IMR-90 (cell line): Measurements from ENCODE around the gene PITPNC1. TPM values are rescaled to one million over a fixed set of nuclear protein-coding genes. Genes with fewer than 3 reads are reported as not detected.

Source experiments
- ATAC-seq: fragments of 200-7000 bp; cut with Tn5 transposase; 2 replicates; pipeline ENCODE4 v1.9.1; 2020; ENCODE audit warnings: low read depth, mild to moderate bottlenecking, moderate library complexity
- BruUV-seq: library from RNA; stranded (reverse); fragments of 400-500 nt; replicated peaks from 2 replicates; lab custom pipeline; 2021; lab: Mats Ljungman, UMichigan
- CTCF ChIA-PET: fragments of 300-600 bp; formaldehyde crosslinking; extraction: SDS; loops from one replicate; lab custom pipeline; 2021; ENCODE audit warnings: antibody characterized with exemption; lab: Yijun Ruan, JAX
- POLR2A ChIA-PET: fragments of 300-600 bp; sonication (Branson Sonifier 250); formaldehyde crosslinking; loops from one replicate; lab custom pipeline; 2022; ENCODE audit warnings: antibody characterized with exemption; ENCODE audit not compliant: unreplicated experiment; lab: Charles Lee
- DNase-seq: peaks from one replicate; pipeline ENCODE4 v3.0.0; 2013
- H2AFZ ChIP-seq: replicated peaks from 2 replicates; pipeline ENCODE3; 2013; ENCODE audit warnings: low read length, mild to moderate bottlenecking; ENCODE audit not compliant: poor library complexity
- H2AK5ac ChIP-seq: 2 replicates; pipeline ENCODE4 v1.6.1; 2013; ENCODE audit warnings: low read depth, low read length, inconsistent platforms
- H2AK9ac ChIP-seq: replicated peaks from 2 replicates; pipeline ENCODE3; 2013; ENCODE audit warnings: mild to moderate bottlenecking, low read depth, low read length, moderate library complexity; ENCODE audit not compliant: poor library complexity
- H2BK120ac ChIP-seq: 2 replicates; pipeline ENCODE4 v1.6.1; 2013; ENCODE audit warnings: low read depth, low read length, inconsistent platforms
- H2BK15ac ChIP-seq: 3 replicates; pipeline ENCODE4 v1.6.1; 2013; ENCODE audit warnings: low read depth, low read length, inconsistent platforms
- H2BK20ac ChIP-seq: 2 replicates; pipeline ENCODE4 v1.6.1; 2013; ENCODE audit warnings: low read depth, mild to moderate bottlenecking, inconsistent platforms, low read length, moderate library complexity
- H2BK5ac ChIP-seq: 2 replicates; pipeline ENCODE4 v1.6.1; 2013; ENCODE audit warnings: mild to moderate bottlenecking, low read depth, low read length, inconsistent platforms; ENCODE audit not compliant: poor library complexity, severe bottlenecking
- H3K14ac ChIP-seq: replicated peaks from 2 replicates; pipeline ENCODE4 v1.6.1; 2013; ENCODE audit warnings: low read depth, low read length, inconsistent platforms
- H3K18ac ChIP-seq: 2 replicates; pipeline ENCODE4 v1.6.1; 2013; ENCODE audit warnings: low read depth, low read length, control low read depth
- H3K23ac ChIP-seq: 2 replicates; pipeline ENCODE4 v1.6.1; 2013; ENCODE audit warnings: low read depth, low read length, inconsistent platforms
- H3K27ac ChIP-seq: 2 replicates; pipeline ENCODE4 v1.5.1; 2013; ENCODE audit warnings: mild to moderate bottlenecking, control low read depth, low read length; ENCODE audit not compliant: insufficient read depth
- H3K27me3 ChIP-seq: 2 replicates; pipeline ENCODE4 v1.6.1; 2013; ENCODE audit warnings: low read length; ENCODE audit not compliant: control insufficient read depth, insufficient read depth
- H3K36me3 ChIP-seq: 2 replicates; pipeline ENCODE4 v1.6.1; 2013; ENCODE audit warnings: low read length, mixed read lengths; ENCODE audit not compliant: control insufficient read depth, insufficient read depth
- H3K4ac ChIP-seq: 2 replicates; pipeline ENCODE4 v1.6.1; 2013; ENCODE audit warnings: low read depth, low read length, inconsistent platforms
- H3K4me1 ChIP-seq: 2 replicates; pipeline ENCODE4 v1.6.1; 2013; ENCODE audit warnings: low read length, mixed read lengths; ENCODE audit not compliant: control insufficient read depth, insufficient read depth
- H3K4me2 ChIP-seq: 2 replicates; pipeline ENCODE4 v1.6.1; 2013; ENCODE audit warnings: low read depth, mild to moderate bottlenecking, control low read depth, low read length, moderate library complexity
- H3K4me3 ChIP-seq: 2 replicates; pipeline ENCODE4 v1.5.1; 2013; ENCODE audit warnings: low read depth, mild to moderate bottlenecking, control low read depth, low read length, moderate library complexity; ENCODE audit not compliant: insufficient read depth
- H3K56ac ChIP-seq: 2 replicates; pipeline ENCODE4 v1.6.1; 2013; ENCODE audit warnings: low read length, inconsistent platforms; ENCODE audit not compliant: insufficient read depth; ENCODE audit errors: extremely low read depth
- H3K79me1 ChIP-seq, 2 experiments: 2 replicates each; pipeline ENCODE4 v1.6.1; 2013; ENCODE audit warnings: low read length in 2 of 2, inconsistent platforms in 1 of 2, low read depth in 1 of 2
- H3K9ac ChIP-seq: 2 replicates; pipeline ENCODE4 v1.6.1; 2013; ENCODE audit warnings: low read depth, low read length, control low read depth
- H3K9me1 ChIP-seq: 2 replicates; pipeline ENCODE4 v1.6.1; 2013; ENCODE audit warnings: low read length, inconsistent platforms; ENCODE audit not compliant: insufficient read depth
- H3K9me3 ChIP-seq: 2 replicates; pipeline ENCODE4 v1.6.1; 2013; ENCODE audit warnings: low read length; ENCODE audit not compliant: control insufficient read depth, insufficient read depth
- H4K20me1 ChIP-seq: 2 replicates; pipeline ENCODE4 v1.6.1; 2013; ENCODE audit warnings: low read length, inconsistent platforms; ENCODE audit not compliant: insufficient read depth
- H4K5ac ChIP-seq: 2 replicates; pipeline ENCODE4 v1.6.1; 2013; ENCODE audit warnings: mild to moderate bottlenecking, low read depth, low read length, control low read depth
- H4K8ac ChIP-seq, 2 experiments: 2 replicates each; pipeline ENCODE4 v1.6.1; 2013; ENCODE audit warnings: low read depth in 2 of 2, low read length in 2 of 2, control low read depth in 1 of 2, inconsistent platforms in 1 of 2
- H4K91ac ChIP-seq: 2 replicates; pipeline ENCODE4 v1.6.1; 2013; ENCODE audit warnings: low read depth, low read length, inconsistent platforms; ENCODE audit not compliant: insufficient read depth
- BHLHE40 ChIP-seq: fragments of 150-350 bp; IDR thresholded peaks from 2 replicates; pipeline ENCODE4 v1.6.1; 2016; ENCODE audit warnings: mild to moderate bottlenecking, low read depth, low read length
- CEBPB ChIP-seq: IDR thresholded peaks from 2 replicates; pipeline ENCODE4 v1.6.1; 2012; ENCODE audit warnings: low read depth, low read length, improper control_type of control experiment
- CHD1 ChIP-seq: IDR thresholded peaks from 2 replicates; pipeline ENCODE4 v1.6.1; 2012; ENCODE audit warnings: low read depth, low read length, improper control_type of control experiment
- CTCF ChIP-seq: conservative IDR thresholded peaks from 2 replicates; pipeline ENCODE4 v1.5.1; 2012; ENCODE audit warnings: mild to moderate bottlenecking, low read depth, low read length, improper control_type of control experiment
- ELK1 ChIP-seq: fragments of 150-350 bp; IDR thresholded peaks from 2 replicates; pipeline ENCODE4 v1.6.1; 2016; ENCODE audit warnings: low read depth, mild to moderate bottlenecking, low read length, moderate library complexity, borderline replicate concordance
- FOS ChIP-seq: fragments of 150-350 bp; IDR thresholded peaks from 2 replicates; pipeline ENCODE4 v1.6.1; 2016; ENCODE audit warnings: low read depth, low read length
- MAFK ChIP-seq: IDR thresholded peaks from 2 replicates; pipeline ENCODE4 v1.6.1; 2012; ENCODE audit warnings: low read depth, low read length, improper control_type of control experiment
- MAZ ChIP-seq: IDR thresholded peaks from 2 replicates; pipeline ENCODE4 v1.6.1; 2012; ENCODE audit warnings: low read depth, mild to moderate bottlenecking, low read length, improper control_type of control experiment, moderate library complexity, borderline replicate concordance
- MXI1 ChIP-seq: IDR thresholded peaks from 2 replicates; pipeline ENCODE4 v1.6.1; 2012; ENCODE audit warnings: low read depth, mild to moderate bottlenecking, low read length, moderate library complexity, borderline replicate concordance
- NFE2L2 ChIP-seq: fragments of 150-350 bp; IDR thresholded peaks from 2 replicates; pipeline ENCODE4 v1.6.1; 2016; ENCODE audit warnings: low read depth, mild to moderate bottlenecking, low read length
- POLR2A ChIP-seq: IDR thresholded peaks from 2 replicates; pipeline ENCODE4 v1.6.1; 2012; ENCODE audit warnings: mild to moderate bottlenecking, low read depth, low read length
- RAD21 ChIP-seq: IDR thresholded peaks from 2 replicates; pipeline ENCODE4 v1.6.1; 2012; ENCODE audit warnings: low read length, improper control_type of control experiment
- RCOR1 ChIP-seq: IDR thresholded peaks from 2 replicates; pipeline ENCODE4 v1.6.1; 2012; ENCODE audit warnings: mild to moderate bottlenecking, low read length, improper control_type of control experiment; ENCODE audit not compliant: insufficient replicate concordance
- RFX5 ChIP-seq: IDR thresholded peaks from 2 replicates; pipeline ENCODE4 v1.8.0; 2012; ENCODE audit warnings: low read depth, mild to moderate bottlenecking, low read length, moderate library complexity
- SMC3 ChIP-seq: fragments of 150-350 bp; IDR thresholded peaks from 2 replicates; pipeline ENCODE4 v1.6.1; 2016; ENCODE audit warnings: low read depth, mild to moderate bottlenecking, antibody characterized with exemption, low read length, moderate library complexity
- USF2 ChIP-seq: fragments of 150-350 bp; IDR thresholded peaks from 2 replicates; pipeline ENCODE4 v1.6.1; 2017; ENCODE audit warnings: mild to moderate bottlenecking, antibody characterized with exemption, low read length, low read depth
- whole genome bisulfite sequencing, 2 experiments: methylation state at CpG; one replicate each; pipeline versions ENCODE4 v1.1.5 to v1.1.7; 2013; ENCODE audit warnings: missing lambda C conversion rate in 2 of 2; ENCODE audit not compliant: insufficient read length in 1 of 2; ENCODE audit errors: extremely low coverage in 2 of 2; 5-methylcytosine and 5-hydroxymethylcytosine counted together
- dilution Hi-C: fragments of 300-500 bp; cut with HindIII; formaldehyde crosslinking; loops from one replicate; pipeline ENCODE4 v1.14.3; 2018; ENCODE audit warnings: low sequenced_read_pairs; ENCODE audit not compliant: unreplicated experiment
- in situ Hi-C: fragments of 300-500 bp; cut with MboI; formaldehyde crosslinking; loops from 3 replicates; pipeline ENCODE4 v1.14.3; 2019; ENCODE audit warnings: low sequenced_read_pairs, inconsistent platforms, mixed read lengths
- intact Hi-C: fragments of 100-400 bp; cut with micrococcal nuclease; formaldehyde crosslinking; loops from 2 replicates; pipeline ENCODE4 v1.10.0; 2022
- polyA plus RNA-seq, 3 experiments: library from polyadenylated mRNA; depleted of rRNA; stranded (reverse); fragments of >200 nt; gene quantifications; 2 replicates each; pipeline ENCODE4 v1.2.3, GENCODE V29; 2012; ENCODE audit warnings: low replicate concordance in 1 of 3
- total RNA-seq: library from RNA; depleted of rRNA; stranded (reverse); fragments of >200 nt; gene quantifications from 2 replicates; pipeline ENCODE4 v1.2.3, GENCODE V29; 2012

PITPNC1 gene
- total and polyA plus RNA-seq, 2 of the 4 experiments (the other 2 are of a cell fraction) = 4.1 TPM

GRCh38 chr17:67657596-67657995 is 280.5 kb downstream of the PITPNC1 start:
- dilution Hi-C loops = no loop called here
- POLR2A ChIA-PET = no interaction called here
- Histone ChIP-seq H3K36me3 (no peaks in the 10 kb centered on the region), H3K27ac (no peak overlapping the region), H3K9me3 (0 out of 2 replicates have a peak, but pooled peaks cover 2% of the 10 kb centered on the region), H3K4me1 (no peaks in the 10 kb centered on the region), H3K23ac (no peak overlapping the region), H3K56ac (no peak overlapping the region), H3K4ac (no peak overlapping the region), H4K5ac (no peak overlapping the region), H4K20me1 (no peaks in the 10 kb centered on the region), H2BK5ac (no peak overlapping the region), H3K4me2 (no peak overlapping the region), H3K9ac (no peak overlapping the region), H2BK15ac (no peak overlapping the region), H3K9me1 (no peaks in the 10 kb centered on the region), H4K91ac (no peak overlapping the region), H3K79me1 (no peaks in the 10 kb centered on the region), H2BK20ac (no peak overlapping the region), H2AK9ac (no peak overlapping the region), H2BK120ac (no peak overlapping the region), H3K4me3 (no peak overlapping the region), H3K14ac (no peak overlapping the region), H2AFZ (no peak overlapping the region), H2AK5ac (no peak overlapping the region), H3K18ac (no peak overlapping the region), H3K27me3 (no peaks in the 10 kb centered on the region), H4K8ac (no peak overlapping the region)
- BruUV-seq = no TSS peak
- in situ Hi-C loops = no loop called here
- ATAC-seq = no peak
- DNase-seq = no peak
- TF ChIP-seq SMC3 (no peak), FOS (no peak), USF2 (no peak), CHD1 (no peak), CTCF (no peak), NFE2L2 (no peak), RFX5 (no peak), MAZ (no peak), MXI1 (no peak), BHLHE40 (no peak), POLR2A (no peak), MAFK (no peak; the same call in 1 of the 2 replicates), CEBPB (no peak), ELK1 (no peak), RAD21 (no peak), RCOR1 (no peak)
- 79 to 100% methylated on average over 1 to 2 of the region's 4 CpGs for WGBS, 2 experiments
- CTCF ChIA-PET = no interaction called here
- intact Hi-C loops = no loop called here
